HepG2 (cell line): ENCODE data around the gene RASL10B.

ENCODE experiments used
- GABPB1 ChIP-seq: IDR thresholded peaks from 2 replicates; pipeline ENCODE4 v1.6.1; 2016; ENCODE audit warnings: mild to moderate bottlenecking, missing genetic modification reagents, moderate library complexity, missing compliant biosample characterization
- IKZF1 ChIP-seq: fragments of 450-650 bp; IDR thresholded peaks from 2 replicates; pipeline ENCODE4 v1.7.1; 2016
- POLR2AphosphoS2 ChIP-seq: IDR thresholded peaks from 2 replicates; pipeline ENCODE4 v1.6.1; 2011; ENCODE audit warnings: low read depth, low read length, improper control_type of control experiment
- POLR2AphosphoS5 ChIP-seq: IDR thresholded peaks from 2 replicates; pipeline ENCODE4 v1.6.1; 2012; ENCODE audit warnings: low read depth, low read length
- SUZ12 ChIP-seq: fragments of 150-350 bp; IDR thresholded peaks from 2 replicates; pipeline ENCODE4 v1.6.1; 2014; ENCODE audit warnings: low read depth, low read length
- ZNF607 ChIP-seq: sonication (generic); formaldehyde crosslinking; IDR thresholded peaks from 2 replicates; pipeline ENCODE4 v1.5.1; 2020; ENCODE audit warnings: missing genetic modification reagents, mild to moderate bottlenecking, borderline replicate concordance
- TF ChIP-seq, protein P1 (sequence below): sonication (generic); formaldehyde crosslinking; IDR thresholded peaks from 2 replicates; pipeline ENCODE4 v1.5.0; 2020; ENCODE audit warnings: mild to moderate bottlenecking, missing genetic modification reagents, moderate library complexity
- TF ChIP-seq, protein P2 (sequence below): sonication (generic); formaldehyde crosslinking; IDR thresholded peaks from 2 replicates; pipeline ENCODE4 v1.9.0; 2022; ENCODE audit warnings: low read depth, missing genetic modification reagents
- TF ChIP-seq, protein P3 (sequence below): sonication (generic); formaldehyde crosslinking; IDR thresholded peaks from 2 replicates; pipeline ENCODE4 v1.4.0; 2020; ENCODE audit warnings: missing genetic modification reagents, mild to moderate bottlenecking, borderline replicate concordance

DNA sequence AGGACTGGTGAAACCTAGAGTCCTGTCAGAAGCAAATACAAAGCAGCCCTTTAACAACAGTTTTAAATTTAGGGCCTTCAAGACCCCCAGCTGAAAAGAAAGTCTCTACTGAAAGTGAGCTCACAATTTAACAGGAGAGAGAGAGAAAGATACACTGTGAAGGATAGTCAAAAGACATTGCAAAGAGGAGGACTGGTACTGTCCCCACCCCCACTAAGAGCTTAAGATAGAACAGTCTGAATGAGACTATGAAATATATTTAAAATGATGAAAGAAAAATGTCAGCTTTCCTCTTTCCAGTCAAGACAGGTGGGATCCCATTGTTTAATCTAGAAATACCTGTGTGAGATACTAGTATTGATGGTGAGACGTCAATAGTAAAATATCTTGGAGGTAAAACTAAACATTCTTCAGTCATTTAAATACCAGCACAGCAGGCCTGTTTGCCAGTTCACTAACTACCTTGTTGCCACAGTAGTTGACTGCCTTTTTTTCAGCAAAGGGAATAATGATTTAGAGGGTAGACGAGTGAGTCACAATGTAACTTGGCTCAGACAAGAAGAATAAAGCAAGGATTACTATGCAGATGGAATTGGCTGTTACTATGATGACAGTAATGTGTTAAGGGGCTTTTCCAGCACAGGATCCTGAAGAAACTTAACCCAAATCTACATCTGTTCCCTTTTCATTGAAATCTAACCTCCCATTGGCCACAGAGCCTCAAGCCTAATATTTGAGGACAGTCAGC is 47.2 kb upstream of the RASL10B start:
- TF ChIP-seq, protein P1, sequence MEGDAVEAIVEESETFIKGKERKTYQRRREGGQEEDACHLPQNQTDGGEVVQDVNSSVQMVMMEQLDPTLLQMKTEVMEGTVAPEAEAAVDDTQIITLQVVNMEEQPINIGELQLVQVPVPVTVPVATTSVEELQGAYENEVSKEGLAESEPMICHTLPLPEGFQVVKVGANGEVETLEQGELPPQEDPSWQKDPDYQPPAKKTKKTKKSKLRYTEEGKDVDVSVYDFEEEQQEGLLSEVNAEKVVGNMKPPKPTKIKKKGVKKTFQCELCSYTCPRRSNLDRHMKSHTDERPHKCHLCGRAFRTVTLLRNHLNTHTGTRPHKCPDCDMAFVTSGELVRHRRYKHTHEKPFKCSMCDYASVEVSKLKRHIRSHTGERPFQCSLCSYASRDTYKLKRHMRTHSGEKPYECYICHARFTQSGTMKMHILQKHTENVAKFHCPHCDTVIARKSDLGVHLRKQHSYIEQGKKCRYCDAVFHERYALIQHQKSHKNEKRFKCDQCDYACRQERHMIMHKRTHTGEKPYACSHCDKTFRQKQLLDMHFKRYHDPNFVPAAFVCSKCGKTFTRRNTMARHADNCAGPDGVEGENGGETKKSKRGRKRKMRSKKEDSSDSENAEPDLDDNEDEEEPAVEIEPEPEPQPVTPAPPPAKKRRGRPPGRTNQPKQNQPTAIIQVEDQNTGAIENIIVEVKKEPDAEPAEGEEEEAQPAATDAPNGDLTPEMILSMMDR (CRISPR knock-in tag) = no peak
- TF ChIP-seq, protein P2, sequence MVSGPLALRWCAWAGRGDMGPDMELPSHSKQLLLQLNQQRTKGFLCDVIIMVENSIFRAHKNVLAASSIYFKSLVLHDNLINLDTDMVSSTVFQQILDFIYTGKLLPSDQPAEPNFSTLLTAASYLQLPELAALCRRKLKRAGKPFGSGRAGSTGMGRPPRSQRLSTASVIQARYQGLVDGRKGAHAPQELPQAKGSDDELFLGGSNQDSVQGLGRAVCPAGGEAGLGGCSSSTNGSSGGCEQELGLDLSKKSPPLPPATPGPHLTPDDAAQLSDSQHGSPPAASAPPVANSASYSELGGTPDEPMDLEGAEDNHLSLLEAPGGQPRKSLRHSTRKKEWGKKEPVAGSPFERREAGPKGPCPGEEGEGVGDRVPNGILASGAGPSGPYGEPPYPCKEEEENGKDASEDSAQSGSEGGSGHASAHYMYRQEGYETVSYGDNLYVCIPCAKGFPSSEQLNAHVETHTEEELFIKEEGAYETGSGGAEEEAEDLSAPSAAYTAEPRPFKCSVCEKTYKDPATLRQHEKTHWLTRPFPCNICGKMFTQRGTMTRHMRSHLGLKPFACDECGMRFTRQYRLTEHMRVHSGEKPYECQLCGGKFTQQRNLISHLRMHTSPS (CRISPR knock-in tag) = no peak
- TF ChIP-seq SUZ12 = no peak
- TF ChIP-seq, protein P3, sequence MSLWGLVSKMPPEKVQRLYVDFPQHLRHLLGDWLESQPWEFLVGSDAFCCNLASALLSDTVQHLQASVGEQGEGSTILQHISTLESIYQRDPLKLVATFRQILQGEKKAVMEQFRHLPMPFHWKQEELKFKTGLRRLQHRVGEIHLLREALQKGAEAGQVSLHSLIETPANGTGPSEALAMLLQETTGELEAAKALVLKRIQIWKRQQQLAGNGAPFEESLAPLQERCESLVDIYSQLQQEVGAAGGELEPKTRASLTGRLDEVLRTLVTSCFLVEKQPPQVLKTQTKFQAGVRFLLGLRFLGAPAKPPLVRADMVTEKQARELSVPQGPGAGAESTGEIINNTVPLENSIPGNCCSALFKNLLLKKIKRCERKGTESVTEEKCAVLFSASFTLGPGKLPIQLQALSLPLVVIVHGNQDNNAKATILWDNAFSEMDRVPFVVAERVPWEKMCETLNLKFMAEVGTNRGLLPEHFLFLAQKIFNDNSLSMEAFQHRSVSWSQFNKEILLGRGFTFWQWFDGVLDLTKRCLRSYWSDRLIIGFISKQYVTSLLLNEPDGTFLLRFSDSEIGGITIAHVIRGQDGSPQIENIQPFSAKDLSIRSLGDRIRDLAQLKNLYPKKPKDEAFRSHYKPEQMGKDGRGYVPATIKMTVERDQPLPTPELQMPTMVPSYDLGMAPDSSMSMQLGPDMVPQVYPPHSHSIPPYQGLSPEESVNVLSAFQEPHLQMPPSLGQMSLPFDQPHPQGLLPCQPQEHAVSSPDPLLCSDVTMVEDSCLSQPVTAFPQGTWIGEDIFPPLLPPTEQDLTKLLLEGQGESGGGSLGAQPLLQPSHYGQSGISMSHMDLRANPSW = no peak
- TF ChIP-seq ZNF607 (CRISPR knock-in tag) = no peak
- no peak for TF ChIP-seq GABPB1 (CRISPR knock-in tag)
- TF ChIP-seq POLR2AphosphoS2 = no peak
- no peak for TF ChIP-seq IKZF1
- no peak for TF ChIP-seq POLR2AphosphoS5
